Activated CD8-positive, alpha-beta memory T cell treated with anti-CD3 and anti-CD28 coated beads, Interleukin-2, amount 10 ng/mL, durations not matched to agents 7 days and 5 days (primary cell): ENCODE data around the gene FGF8. TPM values are rescaled to one million over a fixed set of nuclear protein-coding genes. Genes with fewer than 3 reads are reported as not detected.

ENCODE experiments used
- ATAC-seq: fragments of 150-1000 bp; cut with Tn5 transposase; one replicate; pipeline ENCODE4 v1.10.0; 2021; ENCODE audit warnings: moderate library complexity
- CTCF ChIA-PET: fragments of 350-600 bp; sonication (Branson Sonifier 250); formaldehyde crosslinking; loops from one replicate; lab custom pipeline; 2021; ENCODE audit warnings: antibody characterized with exemption; lab: Charles Lee
- DNase-seq: peaks from one replicate; pipeline ENCODE4 v3.0.0-alpha.2; 2020
- H3K27ac Mint-ChIP-seq: one replicate; pipeline ENCODE4 v1.8.0; 2021; ENCODE audit warnings: mild to moderate bottlenecking, mixed read lengths
- H3K27me3 Mint-ChIP-seq: one replicate; pipeline ENCODE4 v1.8.0; 2021; ENCODE audit warnings: mixed read lengths
- H3K36me3 Mint-ChIP-seq: one replicate; pipeline ENCODE4 v1.8.0; 2021; ENCODE audit warnings: mild to moderate bottlenecking, mixed read lengths
- H3K4me1 Mint-ChIP-seq: one replicate; pipeline ENCODE4 v1.8.0; 2021; ENCODE audit warnings: mixed read lengths
- H3K4me3 Mint-ChIP-seq: one replicate; pipeline ENCODE4 v1.8.0; 2021; ENCODE audit warnings: mild to moderate bottlenecking, moderate library complexity, mixed read lengths
- H3K9me3 Mint-ChIP-seq: one replicate; pipeline ENCODE4 v1.8.0; 2022; ENCODE audit warnings: low read depth, mixed read lengths
- total RNA-seq, 2 experiments: library from RNA; stranded (reverse); gene quantifications; one replicate each; pipeline ENCODE4 v1.2.3, GENCODE V29; 2021

Gene FGF8
- total RNA-seq, 2 experiments from 2014 or later: not detected

- Mint-ChIP-seq H3K27ac (no peak overlapping the region), H3K36me3 (no peaks in the 10 kb centered on the region), H3K4me3 (no peak overlapping the region), H3K4me1 (no peaks in the 10 kb centered on the region), H3K9me3 (no peaks in the 10 kb centered on the region), H3K27me3 (peaks cover 9% of the 10 kb centered on the region)
- DNase-seq (no peak), ATAC-seq (no peak)
- CTCF ChIA-PET: interaction anchor here (1.9 kb wide), 1 partner anchor 157 kb away, joined by 6 read pairs; no protein-coding TSS in a partner anchor
Observed at GRCh38 chr10:101760510-101760909, 15.4 kb downstream of the FGF8 start.

- no peak overlapping the region for H3K27ac Mint-ChIP-seq
- DNase-seq (no peak), ATAC-seq (no peak)
- H3K4me3 Mint-ChIP-seq: no peak overlapping the region
- no peaks in the 10 kb centered on the region for H3K36me3 Mint-ChIP-seq
- H3K9me3 Mint-ChIP-seq: no peaks in the 10 kb centered on the region
- CTCF ChIA-PET: interaction anchor here (1.1 to 1.9 kb wide), 3 partner anchors 13 to 157 kb away, joined by 3 to 6 read pairs (median 3); no protein-coding TSS in a partner anchor
- H3K27me3 Mint-ChIP-seq: peaks cover 16% of the 10 kb centered on the region
- H3K4me1 Mint-ChIP-seq: no peaks in the 10 kb centered on the region
Observed at GRCh38 chr10:101759309-101760247, 16.3 kb downstream of the FGF8 start.

GRCh38 chr10:101758858-101759257 is 17.1 kb downstream of the FGF8 start:
- H3K36me3 Mint-ChIP-seq: no peaks in the 10 kb centered on the region
- no peaks in the 10 kb centered on the region for H3K9me3 Mint-ChIP-seq
- H3K4me3 Mint-ChIP-seq: no peak overlapping the region
- no peaks in the 10 kb centered on the region for H3K4me1 Mint-ChIP-seq
- ATAC-seq (no peak), DNase-seq (no peak)
- no peak overlapping the region for H3K27ac Mint-ChIP-seq
- peaks cover 22% of the 10 kb centered on the region for H3K27me3 Mint-ChIP-seq
- CTCF ChIA-PET: interaction anchor here (1.1 to 1.9 kb wide), 5 partner anchors 13 to 156 kb away, joined by 3 to 6 read pairs (median 3); no protein-coding TSS in a partner anchor

- CTCF ChIA-PET: no interaction called here
- ATAC-seq (no peak), DNase-seq (no peak)
- H3K27me3 Mint-ChIP-seq: peaks cover 37% of the 10 kb centered on the region
- H3K36me3 Mint-ChIP-seq: no peaks in the 10 kb centered on the region
- H3K4me1 Mint-ChIP-seq: no peaks in the 10 kb centered on the region
- H3K27ac Mint-ChIP-seq: no peak overlapping the region
- no peaks in the 10 kb centered on the region for H3K9me3 Mint-ChIP-seq
- no peak overlapping the region for H3K4me3 Mint-ChIP-seq
Observed at GRCh38 chr10:101752241-101752640, 23.7 kb downstream of the FGF8 start.

GRCh38 chr10:101749047-101750016 is 26.6 kb downstream of the FGF8 start:
- DNase-seq: no peak
- no peak for ATAC-seq
- no peaks in the 10 kb centered on the region for H3K9me3 Mint-ChIP-seq
- H3K27ac Mint-ChIP-seq: no peak overlapping the region
- H3K36me3 Mint-ChIP-seq: no peaks in the 10 kb centered on the region
- CTCF ChIA-PET: interaction anchor here (1.2 kb wide), 2 partner anchors 16 to 147 kb away, joined by 3 to 4 read pairs; no protein-coding TSS in a partner anchor
- H3K4me3 Mint-ChIP-seq: no peak overlapping the region
- peaks cover 30% of the 10 kb centered on the region for H3K27me3 Mint-ChIP-seq
- H3K4me1 Mint-ChIP-seq: no peaks in the 10 kb centered on the region

- H3K4me3 Mint-ChIP-seq: no peak overlapping the region
- no peaks in the 10 kb centered on the region for H3K4me1 Mint-ChIP-seq
- no peak overlapping the region for H3K27ac Mint-ChIP-seq
- CTCF ChIA-PET: interaction anchor here (1.2 kb wide), 1 partner anchor 15 kb away, joined by 3 read pairs; no protein-coding TSS in a partner anchor
- DNase-seq: no peak
- no peak for ATAC-seq
- no peaks in the 10 kb centered on the region for H3K9me3 Mint-ChIP-seq
- H3K36me3 Mint-ChIP-seq: no peaks in the 10 kb centered on the region
- H3K27me3 Mint-ChIP-seq: peaks cover 26% of the 10 kb centered on the region
Observed at GRCh38 chr10:101748496-101748895, 27.4 kb downstream of the FGF8 start.

- no peak overlapping the region for H3K4me3 Mint-ChIP-seq
- no peak overlapping the region for H3K27ac Mint-ChIP-seq
- peaks cover 26% of the 10 kb centered on the region for H3K27me3 Mint-ChIP-seq
- DNase-seq (no peak), ATAC-seq (no peak)
- no peaks in the 10 kb centered on the region for H3K36me3 Mint-ChIP-seq
- CTCF ChIA-PET: no interaction called here
- H3K4me1 Mint-ChIP-seq: no peaks in the 10 kb centered on the region
- no peaks in the 10 kb centered on the region for H3K9me3 Mint-ChIP-seq
Observed at GRCh38 chr10:101745074-101745696, 30.7 kb downstream of the FGF8 start.

- H3K27ac Mint-ChIP-seq: no peak overlapping the region
- no peak overlapping the region for H3K4me3 Mint-ChIP-seq
- ATAC-seq: no peak
Observed at GRCh38 chr10:101744267-101744666, 31.6 kb downstream of the FGF8 start.

GRCh38 chr10:101741938-101742337 is 34.0 kb downstream of the FGF8 start:
- Mint-ChIP-seq H3K27me3 (peaks cover 29% of the 10 kb centered on the region), H3K27ac (no peak overlapping the region), H3K4me1 (no peaks in the 10 kb centered on the region), H3K36me3 (no peaks in the 10 kb centered on the region), H3K9me3 (no peaks in the 10 kb centered on the region), H3K4me3 (no peak overlapping the region)
- CTCF ChIA-PET: no interaction called here
- no peak for DNase-seq
- ATAC-seq: no peak

More at GRCh38 chr10:101744267-101744666, 31.6 kb downstream of the FGF8 start:
- DNase-seq: no peak
- Mint-ChIP-seq H3K9me3 (no peaks in the 10 kb centered on the region), H3K27me3 (peaks cover 29% of the 10 kb centered on the region), H3K4me1 (no peaks in the 10 kb centered on the region), H3K36me3 (no peaks in the 10 kb centered on the region)
- CTCF ChIA-PET: interaction anchor here (1.2 kb wide), 1 partner anchor 601 kb away, joined by 3 read pairs; no protein-coding TSS in a partner anchor

- no peak for DNase-seq
- Mint-ChIP-seq H3K4me3 (no peak overlapping the region), H3K27ac (no peak overlapping the region), H3K27me3 (peaks cover 33% of the 10 kb centered on the region), H3K36me3 (no peaks in the 10 kb centered on the region), H3K4me1 (no peaks in the 10 kb centered on the region), H3K9me3 (no peaks in the 10 kb centered on the region)
- no peak for ATAC-seq
- CTCF ChIA-PET: no interaction called here
Observed at GRCh38 chr10:101736666-101737065, 39.2 kb downstream of the FGF8 start.

- Mint-ChIP-seq H3K36me3 (no peaks in the 10 kb centered on the region), H3K4me3 (no peak overlapping the region), H3K27me3 (peaks cover 29% of the 10 kb centered on the region), H3K27ac (no peak overlapping the region), H3K9me3 (no peaks in the 10 kb centered on the region), H3K4me1 (no peaks in the 10 kb centered on the region)
- CTCF ChIA-PET: no interaction called here
- ATAC-seq (no peak), DNase-seq (no peak)
Observed at GRCh38 chr10:101732096-101732495, 43.8 kb downstream of the FGF8 start.

- Mint-ChIP-seq H3K9me3 (no peaks in the 10 kb centered on the region), H3K27ac (no peak overlapping the region), H3K27me3 (peaks cover 10% of the 10 kb centered on the region), H3K4me1 (peaks cover 7% of the 10 kb centered on the region), H3K4me3 (no peak overlapping the region), H3K36me3 (no peaks in the 10 kb centered on the region)
- DNase-seq (no peak), ATAC-seq (no peak)
- CTCF ChIA-PET: no interaction called here
Observed at GRCh38 chr10:101726115-101726387, 49.9 kb downstream of the FGF8 start.
